Measurements from ENCODE around the gene RBMS3. TPM values are rescaled to one million over a fixed set of nuclear protein-coding genes. Genes with fewer than 3 reads are reported as not detected.

RBMS3 gene
- total RNA-seq, 2 experiments from 2014 or later: 1.0 TPM; not detected in 1

- CTCF ChIA-PET (ENCODE audit: unreplicated experiment): no interaction called here
- no peaks in the 10 kb centered on the region for H3K79me2 ChIP-seq (ENCODE audit: insufficient read depth, low read depth, low read length)
- POLR2A ChIA-PET: interaction anchor here (1.1 kb wide), 1 partner anchor 13 kb away, joined by 3 read pairs; no protein-coding TSS in a partner anchor
- DNase-seq (ENCODE audit: low spot score): no peak
- no peaks in the 10 kb centered on the region for H3K4me1 ChIP-seq (ENCODE audit: insufficient read depth, low read length, poor library complexity, severe bottlenecking)
- no TSS peak for BruUV-seq (replicated peaks)
- no peaks in the 10 kb centered on the region for H3K36me3 ChIP-seq (ENCODE audit: insufficient read depth, low read length)
- H3K9me3 ChIP-seq (ENCODE audit: low read length): no peaks in the 10 kb centered on the region
- TF ChIP-seq CTCF (conservative IDR thresholded peaks at IDR 0.05; ENCODE audit: low read length): no peak
- TF ChIP-seq EZH2phosphoT487 (IDR thresholded peaks at IDR 0.05; ENCODE audit: borderline replicate concordance, low read depth, low read length): no peak
- no peak overlapping the region for H3K27ac ChIP-seq (ENCODE audit: low read depth, low read length, poor library complexity, severe bottlenecking)
- H2AFZ ChIP-seq (ENCODE audit: low read length): no peak overlapping the region
- no peaks in the 10 kb centered on the region for H3K9me2 ChIP-seq (ENCODE audit: insufficient read depth, low read length)
- intact Hi-C loops (cut with micrococcal nuclease; ENCODE audit: unreplicated experiment): no loop called here
- H3K4me3 ChIP-seq (ENCODE audit: low read depth, low read length, poor library complexity, severe bottlenecking): no peak overlapping the region
- H3K4me2 ChIP-seq (ENCODE audit: low read length): no peak overlapping the region
- no peaks in the 10 kb centered on the region for H4K20me1 ChIP-seq (ENCODE audit: insufficient read depth, low read length)
Measured at GRCh38 chr3:29919571-29919970, 638.7 kb downstream of the RBMS3 start.

- Histone ChIP-seq H2AFZ (ENCODE audit: low read length) (no peak overlapping the region), H3K4me1 (ENCODE audit: insufficient read depth, low read length, poor library complexity, severe bottlenecking) (no peaks in the 10 kb centered on the region), H3K4me3 (ENCODE audit: low read depth, low read length, poor library complexity, severe bottlenecking) (no peak overlapping the region), H3K79me2 (ENCODE audit: insufficient read depth, low read depth, low read length) (no peaks in the 10 kb centered on the region), H3K36me3 (ENCODE audit: insufficient read depth, low read length) (no peaks in the 10 kb centered on the region), H3K9me3 (ENCODE audit: low read length) (no peaks in the 10 kb centered on the region), H4K20me1 (ENCODE audit: insufficient read depth, low read length) (no peaks in the 10 kb centered on the region), H3K9me2 (ENCODE audit: insufficient read depth, low read length) (no peaks in the 10 kb centered on the region), H3K27ac (ENCODE audit: low read depth, low read length, poor library complexity, severe bottlenecking) (no peak overlapping the region), H3K4me2 (ENCODE audit: low read length) (no peak overlapping the region)
- ChIA-PET CTCF (ENCODE audit: unreplicated experiment) (no interaction called here), POLR2A (no interaction called here)
- BruUV-seq (replicated peaks): no TSS peak
- intact Hi-C loops (cut with micrococcal nuclease; ENCODE audit: unreplicated experiment): no loop called here
- no peak for DNase-seq (ENCODE audit: low spot score)
- TF ChIP-seq CTCF (conservative IDR thresholded peaks at IDR 0.05; ENCODE audit: low read length) (no peak), EZH2phosphoT487 (IDR thresholded peaks at IDR 0.05; ENCODE audit: borderline replicate concordance, low read depth, low read length) (no peak)
Measured at GRCh38 chr3:29922992-29923746, 642.3 kb downstream of the RBMS3 start.

- no peak for DNase-seq (ENCODE audit: low spot score)
- Histone ChIP-seq H3K4me1 (ENCODE audit: insufficient read depth, low read length, poor library complexity, severe bottlenecking) (no peaks in the 10 kb centered on the region), H3K36me3 (ENCODE audit: insufficient read depth, low read length) (no peaks in the 10 kb centered on the region), H3K4me2 (ENCODE audit: low read length) (no peak overlapping the region), H4K20me1 (ENCODE audit: insufficient read depth, low read length) (no peaks in the 10 kb centered on the region), H3K9me3 (ENCODE audit: low read length) (no peaks in the 10 kb centered on the region), H3K79me2 (ENCODE audit: insufficient read depth, low read depth, low read length) (no peaks in the 10 kb centered on the region), H3K4me3 (ENCODE audit: low read depth, low read length, poor library complexity, severe bottlenecking) (no peak overlapping the region), H3K27ac (ENCODE audit: low read depth, low read length, poor library complexity, severe bottlenecking) (no peak overlapping the region), H2AFZ (ENCODE audit: low read length) (no peak overlapping the region), H3K9me2 (ENCODE audit: insufficient read depth, low read length) (no peaks in the 10 kb centered on the region)
- TF ChIP-seq CTCF (conservative IDR thresholded peaks at IDR 0.05; ENCODE audit: low read length) (no peak), EZH2phosphoT487 (IDR thresholded peaks at IDR 0.05; ENCODE audit: borderline replicate concordance, low read depth, low read length) (no peak)
- no TSS peak for BruUV-seq (replicated peaks)
- ChIA-PET POLR2A (no interaction called here), CTCF (ENCODE audit: unreplicated experiment) (no interaction called here)
- intact Hi-C loops (cut with micrococcal nuclease; ENCODE audit: unreplicated experiment): no loop called here
Measured at GRCh38 chr3:29924783-29925561, 644.1 kb downstream of the RBMS3 start.

Data from OCI-LY7 (cell line).